GM12891 (cell line): ENCODE data around the gene MEGF10.

Experiments used
- PAX5 ChIP-seq: IDR thresholded peaks from 2 replicates; pipeline ENCODE4 v1.6.1; 2011; ENCODE audit warnings: low read length, moderate library complexity, mild to moderate bottlenecking; ENCODE audit not compliant: insufficient read depth, severe bottlenecking
- POLR2A ChIP-seq: IDR thresholded peaks from 2 replicates; pipeline ENCODE4 v1.6.1; 2011; ENCODE audit warnings: low read depth, low read length, control low read depth
- POLR2AphosphoS5 ChIP-seq: IDR thresholded peaks from 2 replicates; pipeline ENCODE4 v1.6.1; 2011; ENCODE audit warnings: low read depth, low read length, control low read depth
- POU2F2 ChIP-seq: IDR thresholded peaks from 2 replicates; pipeline ENCODE4 v1.6.1; 2011; ENCODE audit warnings: low read depth, mild to moderate bottlenecking, control low read depth, low read length, moderate library complexity
- SPI1 ChIP-seq: IDR thresholded peaks from 2 replicates; pipeline ENCODE4 v1.6.1; 2011; ENCODE audit warnings: low read depth, low read length, control low read depth
- TAF1 ChIP-seq: IDR thresholded peaks from 2 replicates; pipeline ENCODE4 v1.6.1; 2011; ENCODE audit warnings: low read depth, low read length, control low read depth

DNA sequence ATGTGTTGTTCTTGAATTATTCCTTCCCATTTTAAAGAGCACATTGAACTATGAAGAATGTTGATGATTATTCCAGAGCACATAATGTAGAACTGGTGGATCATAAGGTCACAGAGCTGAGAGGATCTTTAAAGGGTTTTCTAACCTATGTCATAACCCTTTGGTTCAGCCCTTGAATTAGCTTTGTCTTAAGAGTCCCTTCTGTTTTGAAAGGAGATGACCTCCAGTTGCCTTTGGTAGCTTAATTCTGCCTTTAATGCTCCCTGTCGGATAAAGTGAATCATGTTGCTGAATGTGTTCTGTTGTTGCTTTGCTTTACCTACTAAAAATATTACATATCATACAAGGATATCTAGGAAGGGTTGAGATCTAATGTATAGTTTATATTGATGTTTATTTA is 127.8 kb downstream of the MEGF10 start:
- TF ChIP-seq POLR2A (no peak), POLR2AphosphoS5 (no peak), TAF1 (no peak), POU2F2 (no peak), SPI1 (no peak), PAX5 (no peak)
